Activated CD4-positive, alpha-beta T cell treated with anti-CD3 and anti-CD28 coated beads, Interleukin-2, amount 50 U/mL, for 24 hours (primary cell): ENCODE measurements around the gene STIM2.

ENCODE experiments used
- DNase-seq, 2 donors: peaks; one replicate each; pipeline ENCODE4 v3.0.0-alpha.2; 2020; ENCODE audit warnings: low read depth in 1 of 2, low spot score in 1 of 2

The STIM2 gene

DNA sequence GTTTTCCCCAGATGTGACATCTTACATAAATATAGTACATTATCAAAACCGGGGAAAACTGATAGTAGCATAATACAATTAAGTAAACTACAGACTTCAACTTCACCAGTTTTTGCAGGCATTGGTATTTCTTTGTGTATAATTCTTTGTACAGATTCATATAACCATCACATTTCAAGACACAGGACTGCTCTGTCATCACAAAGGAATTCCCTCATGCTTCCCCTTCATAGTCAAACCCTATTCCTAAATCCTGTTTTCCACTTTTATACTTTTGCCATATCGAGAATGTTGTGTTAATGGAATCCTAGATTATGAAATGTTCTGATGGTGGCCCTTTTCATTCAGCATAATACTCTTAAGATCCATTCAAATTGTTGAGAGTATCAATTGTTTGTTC lies 36.0 kb downstream of the STIM2 start:
- no peak for DNase-seq

DNA sequence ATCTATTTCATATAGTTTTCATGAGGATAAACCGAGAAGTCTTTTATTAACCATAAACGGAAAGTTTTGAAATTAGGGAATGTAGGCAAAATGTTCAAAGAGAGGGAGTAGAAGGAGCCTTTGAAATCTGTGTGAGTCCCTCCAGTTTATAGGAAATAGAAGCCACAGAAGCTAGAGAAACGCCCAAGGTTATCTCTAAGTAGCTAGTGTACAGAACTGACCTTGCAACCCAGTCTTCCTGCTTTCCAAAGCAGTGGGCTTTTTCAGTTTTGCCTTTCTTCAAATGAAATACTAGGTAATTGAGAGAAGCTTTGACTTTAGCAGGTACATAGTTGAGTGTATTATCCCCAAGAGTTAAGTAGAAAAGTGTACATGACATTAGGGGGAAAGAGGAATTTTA lies 39.4 kb downstream of the STIM2 start:
- DNase-seq, result no peak

DNA sequence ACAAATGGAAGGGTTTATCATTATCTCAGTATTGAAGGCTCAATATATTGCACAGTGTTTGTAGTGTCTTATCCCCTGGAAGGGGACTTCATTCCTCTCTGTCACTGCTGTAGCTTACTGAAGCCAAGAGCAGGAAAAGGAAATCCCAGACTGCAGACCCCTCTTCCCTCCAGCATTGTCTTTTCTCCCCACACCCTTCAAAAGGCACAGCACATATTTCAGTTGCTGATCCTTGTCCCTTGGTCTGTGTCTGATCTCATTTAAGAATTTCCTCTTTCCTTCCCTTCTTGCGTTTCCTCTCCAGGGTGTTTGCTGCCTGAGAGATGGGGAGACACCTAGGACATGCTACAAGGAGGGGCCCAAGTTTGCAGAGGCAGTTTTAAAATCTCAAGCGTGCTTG lies 40.1 kb downstream of the STIM2 start:
- no peak for DNase-seq

DNA sequence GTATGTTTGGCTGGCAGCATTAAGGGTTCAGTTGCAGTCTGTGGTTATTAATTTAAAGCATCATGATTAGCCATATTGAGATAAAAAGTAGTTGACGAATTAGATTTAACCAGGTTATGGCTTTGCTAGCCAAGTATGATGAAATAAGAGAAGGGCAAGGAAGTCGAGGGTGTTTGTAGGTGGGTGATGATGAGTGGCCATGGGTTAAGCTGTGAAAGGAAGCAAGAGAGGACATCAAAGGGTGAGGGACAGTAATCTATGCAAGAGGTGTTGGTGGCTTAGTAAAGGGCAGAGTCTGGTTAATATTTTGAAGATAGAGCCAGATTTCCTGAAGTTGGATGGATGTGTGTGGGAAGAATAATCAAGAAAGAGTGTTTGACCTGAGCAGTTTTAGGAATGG lies 44.5 kb downstream of the STIM2 start:
- DNase-seq, result no peak

DNA sequence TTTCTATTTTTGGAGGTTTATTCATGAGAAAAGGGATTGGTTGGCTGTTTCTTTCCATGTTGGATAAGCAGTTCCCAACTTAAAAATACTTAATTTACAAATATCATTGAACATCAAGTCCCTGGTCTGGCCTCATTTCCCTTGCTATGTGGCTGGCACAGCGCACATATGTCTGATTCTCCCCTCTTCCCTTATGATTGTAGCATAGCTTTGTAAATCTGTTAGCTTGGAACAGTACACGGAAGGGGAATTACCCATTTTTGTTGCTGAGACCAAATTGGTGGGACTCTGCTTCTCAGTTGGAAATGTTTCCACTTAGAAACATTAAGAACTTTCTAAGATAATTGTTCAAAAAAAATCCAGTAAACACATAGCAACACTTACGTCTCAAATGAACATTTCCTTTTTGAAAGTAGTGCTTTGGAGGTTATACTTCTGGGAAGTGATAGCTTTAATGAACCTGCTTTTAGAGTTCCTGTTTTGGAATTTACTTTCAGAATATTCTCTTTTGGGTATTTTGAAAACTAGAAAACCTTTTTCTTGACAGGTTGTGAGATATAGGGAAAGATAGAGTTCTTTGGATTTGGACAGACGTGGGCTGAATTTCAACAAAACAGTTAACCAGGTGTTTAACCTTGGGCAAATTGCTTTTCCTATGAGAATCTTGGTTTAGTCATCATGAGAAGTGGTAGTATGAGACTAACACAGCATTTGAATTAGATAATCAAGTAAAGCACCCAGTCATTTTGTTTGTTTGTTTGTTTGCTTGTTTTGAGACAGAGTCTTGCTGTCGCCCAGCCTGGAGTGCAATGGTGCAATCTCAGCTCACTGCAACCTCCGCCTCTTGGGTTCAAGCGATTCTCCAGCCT lies 47.3 kb downstream of the STIM2 start:
- no peak for DNase-seq

DNA sequence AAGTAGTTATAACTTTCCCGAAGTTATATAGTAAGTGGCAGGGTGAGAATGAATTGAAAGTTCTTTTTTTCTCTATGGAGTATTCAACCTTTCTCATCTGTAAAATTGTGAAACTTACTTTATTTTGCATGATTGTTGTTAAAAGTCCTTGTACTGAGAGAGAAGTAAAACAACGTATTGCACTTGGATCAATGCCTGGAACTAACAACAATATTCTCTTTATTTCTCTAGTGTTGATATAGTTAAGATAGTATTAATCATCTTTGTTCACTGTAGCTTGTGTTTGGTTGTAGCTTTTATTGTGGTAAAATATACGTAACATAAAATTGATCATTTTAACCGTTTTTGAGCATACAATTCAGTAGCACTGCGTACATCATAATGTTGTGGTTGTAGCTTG lies 48.7 kb downstream of the STIM2 start:
- DNase-seq, result no peak

DNA sequence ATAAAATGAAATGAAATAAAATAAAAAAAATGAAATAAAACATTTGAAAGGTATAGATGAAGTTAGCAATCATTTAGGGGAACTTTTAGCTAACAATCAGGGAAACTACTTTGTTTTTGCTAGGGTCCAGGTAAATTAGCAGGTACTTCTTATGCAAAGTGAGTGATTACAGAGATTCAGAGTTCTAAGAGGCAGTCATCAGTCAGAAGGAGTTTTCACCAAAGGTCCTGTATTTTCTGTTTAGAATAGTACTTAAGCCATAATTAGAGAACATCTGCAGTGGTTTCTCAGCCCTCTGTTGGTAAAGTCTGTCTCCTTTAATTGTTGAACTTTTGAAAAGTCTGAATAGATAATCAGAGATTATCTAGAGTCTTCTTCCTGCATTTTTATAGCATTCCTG lies 50.6 kb downstream of the STIM2 start:
- no peak for DNase-seq

DNA sequence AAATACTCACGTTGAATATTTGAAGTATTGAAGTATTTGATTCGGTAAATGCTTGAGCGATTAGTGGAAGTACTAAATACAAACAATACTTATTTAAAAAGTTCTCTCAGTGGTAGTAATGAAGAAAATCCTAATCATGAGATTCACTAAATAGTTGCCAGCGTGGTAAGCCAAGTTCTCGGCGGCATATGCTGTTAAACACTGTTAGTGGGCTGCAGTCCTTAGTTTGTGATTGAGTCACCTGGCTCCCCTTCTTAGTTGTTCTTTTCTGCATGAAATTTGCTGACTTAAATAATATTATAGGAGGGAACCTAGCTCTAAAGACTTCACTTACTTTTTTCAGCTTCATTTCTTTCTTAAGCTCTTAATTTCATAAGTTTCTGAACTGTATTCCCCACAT lies 51.4 kb downstream of the STIM2 start:
- no peak for DNase-seq

DNA sequence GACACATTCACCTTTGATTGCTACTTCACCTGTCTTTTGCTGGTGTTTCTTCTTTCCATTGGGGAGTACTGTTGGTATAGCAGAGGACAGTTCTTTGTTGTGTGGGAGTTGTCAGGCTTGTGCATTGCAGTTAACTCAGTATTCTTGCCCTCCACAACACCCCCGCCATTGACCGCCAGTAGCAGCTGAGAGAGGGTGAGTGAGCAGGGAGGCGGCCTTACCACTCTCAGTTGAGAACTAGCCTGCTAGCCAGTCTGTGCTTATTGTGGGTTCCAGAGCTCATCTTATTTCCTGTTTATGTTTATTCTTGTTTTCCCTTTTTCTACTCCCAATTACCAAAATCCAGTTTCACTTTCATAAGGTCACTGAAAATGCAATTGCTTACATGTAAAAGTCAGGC lies 52.2 kb downstream of the STIM2 start:
- no peak for DNase-seq

DNA sequence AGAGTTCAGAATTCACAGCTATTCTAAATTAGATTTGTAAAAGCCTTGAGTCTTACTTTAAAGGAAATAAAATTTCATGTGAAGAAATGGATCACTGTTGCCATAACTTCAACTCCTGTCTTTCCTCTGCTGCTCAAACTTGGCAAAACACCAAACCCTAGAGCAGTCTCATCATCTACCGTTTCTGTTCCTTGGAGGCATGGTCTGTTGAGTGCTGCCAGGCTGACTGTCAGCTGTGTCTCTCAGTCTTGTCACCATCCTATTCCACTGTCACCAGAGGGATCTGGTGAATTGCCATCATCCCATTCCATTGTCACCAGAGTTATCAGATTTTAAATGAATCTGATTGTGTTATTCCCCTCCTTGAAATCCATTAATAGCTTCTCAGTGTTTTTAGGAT lies 55.6 kb downstream of the STIM2 start:
- no peak for DNase-seq

DNA sequence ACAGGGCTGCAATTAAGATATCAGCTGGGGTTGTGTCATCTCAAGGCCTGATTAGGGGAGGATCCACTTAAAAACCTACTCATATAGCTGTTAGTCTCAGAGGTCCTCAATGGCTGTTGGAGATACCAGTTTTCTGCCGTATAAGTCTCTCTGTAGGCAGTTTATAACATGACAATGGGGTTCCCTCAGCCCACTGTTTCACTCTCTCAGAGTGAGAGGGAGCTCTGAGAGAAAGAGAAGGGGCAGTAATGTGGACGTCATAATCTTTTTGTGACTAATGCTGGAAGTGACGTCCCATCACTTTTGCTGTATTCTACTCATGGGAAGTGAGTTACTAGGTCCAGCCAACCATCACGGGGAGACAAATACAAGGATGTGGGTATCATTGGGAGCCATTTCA lies 70.3 kb downstream of the STIM2 start:
- DNase-seq, result no peak

DNA sequence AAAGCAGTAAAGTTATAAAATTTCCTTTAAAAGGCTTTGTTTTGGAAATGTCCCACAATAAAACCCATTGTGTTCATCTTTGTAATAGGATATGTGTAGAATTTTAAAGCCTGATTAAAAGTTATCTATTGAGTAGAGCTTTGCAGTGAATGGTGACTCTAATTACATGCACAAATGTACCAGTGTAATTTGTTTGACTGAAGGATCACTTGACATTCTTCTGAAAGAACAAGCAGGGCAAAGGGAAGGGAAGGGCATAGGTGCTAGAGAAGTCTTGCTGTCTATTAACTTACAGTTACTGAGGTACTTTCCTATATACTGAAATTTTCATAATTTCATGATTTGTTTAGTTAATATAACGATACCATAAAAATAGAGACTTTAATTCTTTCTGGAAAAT lies 70.8 kb downstream of the STIM2 start:
- no peak for DNase-seq

DNA sequence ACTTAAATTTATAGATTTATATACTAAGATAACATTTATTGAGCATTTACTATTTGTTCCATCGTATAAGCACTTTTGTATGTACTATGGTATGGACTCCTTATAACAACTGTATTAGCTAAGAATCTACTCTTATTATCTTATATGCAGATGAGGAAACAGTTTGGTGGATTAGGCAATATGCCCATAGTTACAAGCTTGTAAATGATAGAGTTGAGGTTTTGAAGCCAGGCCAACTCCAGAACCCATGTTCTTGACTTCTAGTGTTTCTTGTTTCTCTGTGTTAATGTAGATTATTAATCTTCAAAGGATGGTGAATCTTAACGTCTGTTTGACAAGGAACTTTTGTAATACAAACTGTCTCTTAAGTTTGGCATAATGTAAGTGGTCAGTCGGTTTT lies 71.3 kb downstream of the STIM2 start:
- DNase-seq, result no peak

DNA sequence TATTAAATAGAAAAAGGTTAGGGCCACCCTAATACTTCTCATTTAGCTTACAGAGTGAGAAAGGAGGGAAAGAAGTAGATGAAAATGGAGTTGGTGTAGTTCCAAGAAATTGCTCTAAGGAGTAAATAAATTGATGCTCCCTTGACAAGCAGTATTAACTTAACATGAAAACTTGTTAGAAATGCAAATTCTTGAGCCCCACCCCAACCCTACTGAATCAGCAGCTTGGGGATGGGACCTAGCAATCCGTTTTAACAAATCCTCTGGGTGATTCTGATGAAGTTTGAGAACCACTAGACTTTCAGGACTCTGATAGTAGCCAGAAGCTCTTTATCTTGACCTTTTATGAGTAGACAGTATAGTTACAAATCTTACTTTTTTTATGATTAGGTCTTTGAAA lies 74.8 kb downstream of the STIM2 start:
- DNase-seq, result no peak

DNA sequence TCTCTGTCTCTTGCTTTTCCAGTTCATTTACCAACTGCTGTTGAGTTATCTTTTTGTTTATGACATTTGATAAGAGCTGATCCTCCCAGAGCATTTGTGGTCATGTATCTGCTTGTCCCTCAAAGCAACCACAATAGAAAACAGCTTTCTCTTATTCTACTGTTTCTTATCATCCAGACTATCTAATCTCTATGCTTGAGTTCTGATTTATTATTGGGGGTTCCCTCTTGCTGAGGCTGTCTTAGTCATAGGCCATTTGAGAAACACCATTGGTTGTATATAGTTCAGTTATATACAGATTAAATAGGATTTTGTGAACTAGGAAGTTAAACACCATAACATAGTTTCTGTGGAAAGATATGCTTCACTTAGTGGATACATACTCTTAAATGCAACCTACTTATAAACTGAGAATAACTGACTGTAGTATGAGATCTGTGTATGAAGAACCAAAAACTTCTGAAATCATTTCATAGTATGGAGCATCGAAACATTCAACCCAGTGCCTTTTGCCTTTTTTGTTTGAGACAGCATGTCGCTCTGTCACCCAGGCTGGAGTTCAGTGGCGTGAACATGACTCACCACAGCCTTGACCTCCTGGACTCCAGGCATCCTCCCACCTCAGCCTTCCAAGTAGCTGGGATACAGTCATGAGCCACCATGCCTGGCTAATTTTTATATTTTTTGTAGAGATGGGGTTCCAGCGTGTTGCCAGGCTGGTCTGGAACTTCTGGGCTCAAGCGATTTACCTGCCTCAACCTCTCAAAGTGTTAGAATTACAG lies 75.8 kb downstream of the STIM2 start:
- DNase-seq, result no peak

DNA sequence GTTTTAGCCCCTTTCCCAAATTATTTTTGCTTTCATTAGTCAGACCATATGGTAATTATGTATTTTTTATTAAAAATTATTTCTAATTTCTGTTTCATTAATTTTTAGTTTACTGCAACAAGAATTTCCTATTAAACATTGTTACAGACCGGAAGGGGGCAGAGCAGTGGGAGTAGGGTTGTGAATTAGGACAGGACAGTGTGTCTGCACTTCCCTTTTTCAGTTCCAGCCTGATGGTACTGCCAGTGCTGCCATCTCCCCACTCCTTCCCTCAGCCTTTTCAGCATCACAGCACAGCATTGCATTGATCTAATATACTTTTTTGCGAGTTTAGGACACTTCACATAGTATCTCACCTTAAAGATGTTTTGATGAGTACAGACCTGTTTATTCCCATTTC lies 76.5 kb downstream of the STIM2 start:
- DNase-seq, result no peak

DNA sequence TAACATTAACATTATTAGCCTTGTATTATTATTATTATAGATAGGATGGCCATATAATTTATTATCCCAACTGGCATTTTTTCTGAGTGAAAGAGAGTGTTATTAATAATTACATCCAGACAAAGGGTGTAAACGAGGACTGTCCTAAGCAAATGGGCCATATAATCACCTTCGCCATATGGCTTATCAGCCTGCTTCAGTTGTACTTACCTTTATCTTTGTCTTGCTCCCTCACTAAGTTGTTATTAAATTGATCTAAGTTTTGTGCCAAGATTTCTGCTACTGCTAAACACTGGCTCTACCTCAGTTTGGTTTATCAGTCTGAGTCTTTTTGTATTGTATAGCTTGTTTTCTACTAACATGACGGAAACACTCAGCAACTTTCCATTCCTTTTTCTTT lies 76.9 kb downstream of the STIM2 start:
- no peak for DNase-seq

DNA sequence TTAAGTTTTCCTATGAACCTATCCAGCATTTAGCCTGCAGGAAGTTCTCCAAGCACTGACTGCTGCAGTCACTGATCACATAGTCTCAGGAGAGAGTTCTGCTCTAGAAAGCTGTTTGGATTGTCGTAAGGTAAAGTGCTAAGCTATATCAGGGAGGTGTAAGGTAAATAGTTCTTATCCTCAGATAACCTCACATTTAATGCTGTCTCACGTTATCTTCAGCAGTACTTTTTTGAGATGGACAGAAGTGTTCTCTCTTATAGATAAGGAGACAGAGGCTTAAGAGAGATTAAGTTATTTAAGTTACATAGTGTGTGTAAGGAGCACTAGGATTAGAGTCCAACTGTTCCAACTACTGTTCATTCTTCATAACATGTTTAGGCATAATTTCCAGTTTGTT lies 77.9 kb downstream of the STIM2 start:
- no peak for DNase-seq

DNA sequence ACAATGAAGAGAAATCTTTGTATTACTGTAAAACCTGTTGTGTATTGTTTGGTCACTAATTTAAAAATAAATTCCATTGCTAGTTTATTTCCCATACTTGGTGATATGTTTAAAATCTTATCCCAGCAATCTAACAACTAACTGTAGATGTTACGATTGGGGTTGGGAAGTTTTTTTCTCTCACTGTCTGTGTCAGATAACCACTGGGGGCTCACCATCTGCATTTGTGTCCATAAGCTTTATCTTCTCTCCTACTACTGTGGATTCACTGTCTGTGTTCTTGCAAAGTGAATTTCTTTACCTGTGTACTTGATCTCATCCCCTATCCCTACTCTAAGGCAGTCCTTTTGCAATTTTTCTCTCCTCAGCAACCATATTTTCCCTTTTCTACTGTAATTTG lies 81.3 kb downstream of the STIM2 start:
- no peak for DNase-seq

DNA sequence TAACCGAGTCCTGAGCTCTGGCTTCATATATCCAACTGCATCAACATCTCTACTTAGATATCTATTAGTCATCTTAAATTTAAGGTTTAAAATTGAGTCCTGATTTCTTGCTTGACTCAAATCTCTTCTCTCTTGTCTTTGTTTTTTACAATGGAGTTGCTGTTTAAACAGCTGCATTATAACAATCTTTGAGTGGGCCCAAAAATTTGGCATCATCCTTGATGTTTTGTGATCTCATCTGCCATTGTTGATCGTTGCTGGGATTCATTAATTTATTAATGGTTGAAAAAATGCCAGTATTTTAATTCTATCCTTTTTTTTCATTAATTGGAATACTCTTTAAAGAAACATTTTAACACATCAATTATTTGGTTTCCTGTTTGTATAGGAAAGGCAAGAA lies 82.2 kb downstream of the STIM2 start:
- DNase-seq, result no peak

DNA sequence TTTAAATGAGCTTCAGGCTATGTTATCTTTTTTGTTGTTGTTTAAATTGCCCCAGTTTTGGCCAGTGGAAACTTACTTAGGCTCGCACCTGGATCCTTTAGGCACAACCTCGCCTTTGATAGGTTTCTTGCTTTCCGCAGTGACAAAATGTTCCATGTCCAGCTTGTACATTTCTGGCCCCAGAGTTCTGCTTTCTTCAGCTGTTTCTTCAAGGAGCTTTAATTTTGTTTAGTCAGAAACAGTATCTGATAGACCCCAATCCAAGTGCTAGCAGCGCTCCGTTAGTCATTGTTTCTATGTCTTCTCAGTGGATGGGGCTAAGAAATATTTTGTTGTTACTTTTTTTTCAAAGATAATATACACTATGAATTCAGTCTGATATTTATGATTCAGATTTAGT lies 82.8 kb downstream of the STIM2 start:
- DNase-seq, result no peak

DNA sequence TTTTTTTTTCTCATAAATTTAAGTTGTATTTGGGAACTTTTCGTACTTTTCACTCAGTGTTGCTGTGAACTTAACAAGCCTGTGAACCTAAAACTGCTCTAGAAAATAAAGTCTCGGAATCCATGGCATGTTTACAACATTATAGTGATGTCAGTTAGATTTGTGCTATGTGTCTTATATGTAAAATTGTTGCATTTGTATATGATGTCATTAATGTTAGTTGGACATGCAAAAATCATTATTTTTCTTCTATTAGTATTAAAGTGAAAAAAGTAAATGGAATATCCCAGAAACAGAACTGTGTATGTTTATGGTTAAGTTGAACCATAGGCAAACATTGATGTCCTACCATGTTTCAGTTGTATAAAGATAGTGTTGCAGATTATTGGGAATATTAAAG lies 85.2 kb downstream of the STIM2 start:
- no peak for DNase-seq

DNA sequence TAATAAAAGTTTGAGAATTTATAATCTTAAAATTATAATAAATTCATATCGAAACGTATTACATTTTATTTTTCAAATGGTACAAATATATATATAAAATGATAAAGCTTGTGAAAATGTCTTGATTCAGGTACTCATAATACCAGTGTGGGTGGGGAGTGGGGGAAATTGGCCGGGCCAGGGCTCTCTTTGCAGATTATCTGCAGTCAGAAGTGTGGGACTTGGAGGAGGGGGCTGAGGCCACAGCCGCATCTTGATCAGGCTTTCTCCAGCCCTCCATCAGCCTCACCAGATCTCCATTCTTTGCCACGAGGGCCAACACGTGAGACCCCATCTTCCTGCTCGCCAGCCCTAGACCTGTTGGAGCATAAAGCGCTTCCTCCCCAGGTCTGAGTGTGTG lies 86.7 kb downstream of the STIM2 start:
- no peak for DNase-seq
